IPS-NIHi7 (cell line): Measurements from ENCODE around the gene PDZD7.

Source experiments
- DNase-seq: peaks from one replicate; pipeline ENCODE4 v3.0.0; 2012; ENCODE audit warnings: mixed read lengths; ENCODE audit errors: extremely low spot score

PDZD7 gene

GRCh38 chr10:101031128-101031795 lies at the start of gene PDZD7, which contains the start of gene SFXN3:
PDZD7 (minus strand) TSS chr10:101031129; CDS start chr10:101030219, 910 bp downstream.
SFXN3 (plus strand) TSS chr10:101031234; CDS start chr10:101034695, 3,461 bp downstream.
- DNase-seq = peak; percentile 93

- DNase-seq = no peak
These were observed 48.9 kb upstream of the PDZD7 start for GRCh38 chr10:101079874-101080273.

- DNase-seq = no peak
These were observed 45.7 kb upstream of the PDZD7 start for GRCh38 chr10:101076630-101077029.

GRCh38 chr10:101075775-101076174 lies 44.8 kb upstream of the PDZD7 start:
- DNase-seq = peak; percentile 40

GRCh38 chr10:101073631-101074030 lies 42.7 kb upstream of the PDZD7 start:
- no peak for DNase-seq

GRCh38 chr10:101072923-101073322 lies 42.0 kb upstream of the PDZD7 start:
- no peak for DNase-seq

- DNase-seq = no peak
These were observed 41.0 kb upstream of the PDZD7 start for GRCh38 chr10:101071885-101072433.

GRCh38 chr10:101071267-101071884 lies 40.4 kb upstream of the PDZD7 start:
- no peak for DNase-seq

- DNase-seq = no peak
These were observed 39.2 kb upstream of the PDZD7 start for GRCh38 chr10:101070098-101070497.

GRCh38 chr10:101069441-101069840 lies 38.5 kb upstream of the PDZD7 start:
- no peak for DNase-seq

GRCh38 chr10:101067356-101068083 lies 36.6 kb upstream of the PDZD7 start:
- peak; percentile 77 for DNase-seq

GRCh38 chr10:101066896-101067355 lies 36.0 kb upstream of the PDZD7 start:
- DNase-seq = no peak

GRCh38 chr10:101066146-101066895 lies 35.4 kb upstream of the PDZD7 start:
- DNase-seq = no peak

GRCh38 chr10:101065481-101066145 lies 34.7 kb upstream of the PDZD7 start:
- no peak for DNase-seq

- DNase-seq = no peak
These were observed 33.6 kb upstream of the PDZD7 start for GRCh38 chr10:101064415-101065030.

GRCh38 chr10:101063548-101064414 lies 32.9 kb upstream of the PDZD7 start:
- no peak for DNase-seq

GRCh38 chr10:101063050-101063525 lies 32.2 kb upstream of the PDZD7 start:
- no peak for DNase-seq

- peak; percentile 74 for DNase-seq
These were observed 31.5 kb upstream of the PDZD7 start for GRCh38 chr10:101062232-101063049.
